Activated CD4-positive, alpha-beta T cell treated with anti-CD3 and anti-CD28 coated beads, Interleukin-2, amount 50 U/mL, for 1 hour (primary cell): ENCODE measurements around the gene CDH23.

Experiments used
- DNase-seq: peaks from one replicate; pipeline ENCODE4 v3.0.0-alpha.2; 2020

The CDH23 gene

GRCh38 chr10:71543608-71544170 lies 147.0 kb downstream of the CDH23 start:
- no peak for DNase-seq

DNA sequence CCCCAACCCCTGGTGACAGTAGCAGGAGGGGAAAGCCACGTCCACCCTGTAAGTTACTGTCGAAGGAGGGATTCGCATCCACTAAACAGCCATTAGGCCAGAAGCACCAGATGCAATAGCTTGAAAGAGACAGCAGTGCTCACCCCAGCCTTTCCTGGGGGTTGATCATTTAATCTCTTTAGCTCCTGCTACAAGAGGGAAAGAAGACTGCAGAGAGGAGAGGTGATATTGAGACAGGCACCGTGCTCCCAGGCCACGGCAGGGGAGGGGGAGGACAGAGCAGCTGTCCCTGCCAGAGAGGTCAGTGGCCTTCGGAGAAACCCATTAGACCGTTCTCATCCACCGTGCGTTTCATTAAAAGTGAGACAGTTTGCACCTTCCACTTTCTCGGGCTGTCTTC lies 148.3 kb downstream of the CDH23 start:
- DNase-seq: no peak

GRCh38 chr10:71546220-71546619 lies 149.5 kb downstream of the CDH23 start:
- DNase-seq: no peak

DNA sequence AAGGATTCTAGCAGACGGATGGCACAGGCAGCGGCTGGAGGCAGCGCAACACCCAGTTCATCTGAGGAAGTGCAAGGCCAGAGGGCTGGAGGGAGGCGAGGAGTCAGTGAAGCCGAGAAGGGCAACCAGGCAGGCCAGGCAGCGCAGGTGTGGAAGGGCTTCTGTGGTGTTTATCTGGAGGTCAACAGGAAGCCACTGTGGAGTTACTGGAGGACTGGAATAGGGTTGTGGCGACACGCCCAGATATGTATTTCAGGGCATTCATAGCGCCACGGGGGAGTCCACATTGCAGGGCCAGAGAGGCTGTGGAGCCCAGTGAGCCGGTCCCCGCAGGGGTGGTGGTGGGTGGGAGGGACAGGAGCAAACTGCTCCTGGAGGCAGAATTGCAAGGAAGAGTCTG lies 150.6 kb downstream of the CDH23 start:
- DNase-seq: no peak

GRCh38 chr10:71547876-71548846 lies 151.4 kb downstream of the CDH23 start:
- no peak for DNase-seq

DNA sequence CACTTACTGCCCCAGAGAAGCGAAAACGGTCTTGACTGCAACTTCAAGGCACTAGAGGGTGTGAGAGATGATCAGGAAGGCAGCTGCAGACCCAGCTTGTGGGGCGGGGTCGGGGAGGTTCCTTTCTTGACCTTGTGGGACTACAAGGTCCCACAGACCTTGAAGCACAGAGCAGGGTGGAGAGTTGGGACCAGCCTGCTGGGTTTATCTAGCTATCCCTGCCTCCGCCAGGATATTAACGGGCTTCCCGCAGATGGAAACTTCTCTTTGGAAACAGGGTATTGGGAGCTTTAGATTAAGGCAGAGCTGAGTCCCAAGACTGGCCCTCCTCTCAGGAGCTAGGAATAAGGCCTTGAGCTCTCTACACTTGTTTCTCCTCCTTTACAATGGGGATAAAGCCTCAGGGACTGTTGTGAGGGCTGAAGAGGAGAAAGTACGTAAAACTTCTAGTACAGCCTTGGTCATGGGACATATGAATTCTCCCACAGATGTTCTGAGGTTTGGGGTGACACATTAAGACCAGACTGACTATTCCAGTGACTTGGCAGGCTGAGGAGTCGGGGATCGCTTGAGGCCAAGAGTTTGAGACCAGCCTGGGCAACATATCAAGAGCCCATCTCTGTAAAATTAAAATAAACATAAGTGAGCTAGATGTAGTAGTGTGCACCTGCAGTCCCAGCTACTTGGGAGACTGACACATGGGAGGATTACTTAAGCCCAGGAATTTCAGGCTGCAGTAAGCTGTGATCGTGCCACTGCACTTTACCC lies 153.2 kb downstream of the CDH23 start:
- no peak for DNase-seq

DNA sequence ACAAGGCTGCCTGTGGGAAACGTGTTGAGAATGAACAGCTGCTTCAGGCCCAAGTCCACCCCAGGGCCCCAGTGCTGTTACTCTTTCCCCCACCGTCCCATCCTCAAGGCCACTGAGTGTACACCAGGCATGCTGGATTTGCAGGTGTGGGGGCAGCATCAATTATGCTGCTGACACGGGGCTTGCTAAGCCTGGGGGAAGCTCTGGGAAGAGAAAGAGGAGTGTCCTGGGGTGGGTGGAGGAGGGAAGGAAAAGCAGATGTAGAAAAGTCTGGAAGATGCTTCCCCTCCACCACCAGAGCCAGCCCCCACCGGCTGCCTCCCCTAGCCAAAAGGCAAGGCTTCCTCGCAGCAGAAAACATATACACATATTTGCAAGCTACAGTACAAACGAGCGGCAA lies 153.9 kb downstream of the CDH23 start:
- no peak for DNase-seq

- no peak for DNase-seq
Measured at GRCh38 chr10:71551970-71552369, 155.2 kb downstream of the CDH23 start.

GRCh38 chr10:71553432-71553831 lies 156.7 kb downstream of the CDH23 start:
- no peak for DNase-seq

GRCh38 chr10:71554671-71555070 lies 158.0 kb downstream of the CDH23 start:
- DNase-seq: no peak

DNA sequence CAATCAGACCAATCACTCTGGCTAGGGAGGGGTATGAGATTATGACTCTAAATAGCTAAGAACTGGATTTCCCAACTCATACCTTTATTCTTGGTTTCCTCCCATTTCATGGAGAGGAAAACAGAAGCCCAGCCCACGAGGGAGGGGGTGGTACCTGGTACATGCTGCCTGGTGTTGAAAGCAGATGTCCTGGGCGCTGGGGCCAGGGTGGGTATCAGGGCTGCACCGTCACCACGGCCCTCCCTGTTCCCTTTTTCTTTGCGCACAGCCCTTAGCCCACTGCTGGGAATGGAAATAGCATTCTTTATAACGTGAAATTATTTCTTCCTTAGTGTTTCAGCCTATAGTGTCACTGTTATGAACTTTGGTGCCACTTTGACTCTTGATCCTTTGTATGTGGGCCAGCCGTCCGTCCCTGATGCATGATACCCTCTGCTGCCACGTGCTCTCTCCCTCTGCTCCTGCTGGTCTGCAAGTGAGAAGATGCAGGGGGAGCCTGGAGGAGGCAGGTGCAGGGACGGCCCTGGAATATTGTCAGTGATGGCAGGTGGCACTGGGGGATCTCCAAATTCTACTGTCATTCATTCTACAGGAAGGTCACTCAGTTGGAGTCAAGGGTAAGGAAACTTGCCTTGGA lies 158.5 kb downstream of the CDH23 start:
- no peak for DNase-seq

GRCh38 chr10:71555724-71556119 lies 159.0 kb downstream of the CDH23 start:
- no peak for DNase-seq

DNA sequence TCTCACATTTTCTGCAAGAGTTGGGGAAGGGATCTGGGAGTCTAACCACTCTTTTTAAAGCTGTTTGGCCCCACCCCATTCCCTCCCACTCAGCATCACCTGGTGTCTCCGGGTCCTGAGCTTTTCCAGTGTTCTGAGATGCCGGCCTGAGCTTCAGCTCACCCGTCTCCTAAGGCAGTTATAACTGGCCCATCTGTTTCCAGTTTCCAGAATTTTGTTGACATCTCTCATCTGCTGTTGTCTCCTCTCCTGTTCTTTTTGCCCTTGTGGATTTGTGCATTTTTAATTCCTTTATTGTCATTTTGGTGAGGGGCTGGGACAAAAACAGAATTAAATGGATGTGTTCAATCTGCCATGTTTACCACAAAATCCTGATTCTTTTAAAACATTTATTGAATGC lies 162.3 kb downstream of the CDH23 start:
- DNase-seq: no peak

- DNase-seq: no peak
Measured at GRCh38 chr10:71561003-71561574, 164.4 kb downstream of the CDH23 start.

DNA sequence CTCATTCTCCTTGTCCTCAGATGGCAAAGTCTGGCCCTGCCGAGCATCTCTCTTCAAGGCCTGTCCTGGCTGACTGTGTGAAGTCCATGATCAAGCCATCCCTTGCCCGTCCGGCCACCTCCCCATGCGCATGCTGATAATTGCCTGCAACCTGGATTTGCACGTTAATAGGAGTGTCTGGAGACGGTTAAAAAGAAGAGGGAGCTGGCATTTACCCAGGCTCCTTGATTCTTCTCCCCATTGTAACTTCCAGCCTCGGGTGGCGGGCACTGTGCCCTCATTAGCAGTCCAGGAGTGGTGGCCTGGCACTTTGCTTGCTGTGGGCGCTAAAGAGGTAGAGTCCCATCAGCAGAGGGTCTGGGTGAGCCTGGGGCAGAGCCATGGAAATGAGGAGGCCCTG lies 165.5 kb downstream of the CDH23 start:
- DNase-seq: no peak

DNA sequence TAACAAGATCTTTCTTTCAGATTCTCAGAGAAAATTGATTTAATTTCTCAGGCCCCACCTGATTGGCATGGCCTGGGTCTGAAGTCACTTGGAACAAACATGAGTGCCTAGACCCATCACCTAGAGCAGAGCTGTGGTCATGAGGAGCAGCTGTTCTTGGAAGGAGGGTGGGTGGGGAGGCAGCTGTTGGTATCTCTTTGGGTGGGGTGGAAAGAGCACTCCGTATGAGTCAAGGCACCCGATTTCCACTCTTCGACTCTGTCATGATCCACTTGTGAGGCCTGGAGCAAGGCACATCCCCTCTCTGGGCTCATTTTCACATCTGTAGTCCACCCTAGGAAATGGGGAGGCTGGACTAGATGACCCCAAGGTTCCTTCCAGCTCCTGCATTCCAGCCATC lies 166.2 kb downstream of the CDH23 start:
- DNase-seq: no peak

GRCh38 chr10:71564194-71564820 lies 167.6 kb downstream of the CDH23 start:
- no peak for DNase-seq

DNA sequence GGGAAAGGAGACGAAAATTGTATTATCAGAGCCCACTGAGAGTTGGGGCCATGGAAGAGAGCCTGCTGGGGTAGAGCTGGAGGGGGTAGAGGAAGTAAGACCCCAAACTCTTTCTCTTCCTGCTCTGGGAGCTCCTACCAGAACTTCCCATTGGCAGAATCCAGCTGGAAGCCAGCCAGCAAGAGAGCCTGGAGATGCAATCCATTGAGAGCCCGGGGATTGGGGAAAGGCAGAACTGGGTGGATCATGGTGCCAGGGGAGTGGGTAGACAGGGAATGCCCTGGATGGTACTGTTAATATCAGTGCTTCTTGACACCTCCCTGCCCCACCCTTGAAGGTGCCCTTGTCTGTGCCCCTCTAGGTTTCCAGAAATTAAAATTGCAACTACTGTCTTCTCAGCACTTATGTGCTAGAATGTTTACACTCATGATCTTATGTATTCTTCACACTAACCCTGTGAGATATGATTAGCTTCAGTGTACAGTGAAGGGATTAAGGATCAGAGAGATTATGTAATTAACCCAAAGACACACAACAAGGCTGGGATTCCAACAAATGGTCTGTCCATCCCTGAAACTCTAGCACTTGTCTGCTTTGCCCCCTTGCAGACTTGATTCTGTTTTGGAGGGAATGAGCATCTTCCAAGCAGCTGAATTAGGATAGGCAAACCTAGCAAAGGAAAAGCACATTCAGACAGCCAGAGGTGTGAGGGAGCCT lies 168.7 kb downstream of the CDH23 start:
- DNase-seq: no peak

DNA sequence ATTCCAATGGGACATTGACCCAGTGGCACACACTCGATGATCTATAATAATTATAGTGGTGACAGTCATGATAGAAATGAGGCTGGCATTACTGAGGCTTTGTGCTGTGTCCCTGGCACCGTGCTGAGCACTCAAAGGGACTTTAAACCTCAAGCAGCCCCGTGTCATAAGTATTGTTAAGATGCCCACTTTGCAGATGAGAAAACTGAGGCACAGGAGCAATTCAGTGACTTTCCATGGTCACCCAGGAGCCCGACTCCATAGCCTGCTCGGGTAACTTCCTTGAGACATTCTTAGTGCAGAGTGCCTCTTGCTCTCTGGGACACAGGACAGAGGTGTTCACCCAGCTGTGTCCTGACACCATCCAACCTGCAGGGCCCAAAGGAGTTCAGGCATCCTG lies 170.3 kb downstream of the CDH23 start:
- DNase-seq: no peak

GRCh38 chr10:71568896-71569492 lies 172.3 kb downstream of the CDH23 start:
- no peak for DNase-seq
